ENCODE results near the gene PDCD4. TPM values are rescaled to one million over a fixed set of nuclear protein-coding genes. Genes with fewer than 3 reads are reported as not detected.
A peak's percentile ranks its signal among the peaks of the same experiment; 100 is the strongest.

The PDCD4 gene
- total RNA-seq, 1 experiment from 2014 or later = 40.0 TPM

- H3K9me2 ChIP-seq (replicated peaks; ENCODE audit: insufficient read depth, low read length) = no peaks in the 10 kb centered on the region
- no peaks in the 10 kb centered on the region for H3K36me3 ChIP-seq (ENCODE audit: insufficient read depth, low read length)
- no peaks in the 10 kb centered on the region for H3K27me3 ChIP-seq (ENCODE audit: low read length)
- H3K4me2 ChIP-seq (ENCODE audit: low read depth, low read length, poor library complexity, severe bottlenecking) = no peak overlapping the region
- H3K4me3 ChIP-seq (ENCODE audit: low read length) = no peak overlapping the region
- H3K9ac ChIP-seq (ENCODE audit: low read length) = no peak overlapping the region
- H3K4me1 ChIP-seq (ENCODE audit: low read length) = peaks cover 12% of the 10 kb centered on the region
- no peak overlapping the region for H3K27ac ChIP-seq (ENCODE audit: low read length)
- no peaks in the 10 kb centered on the region for H3K79me2 ChIP-seq (ENCODE audit: low read length)
- H3K9me3 ChIP-seq (ENCODE audit: low read length) = no peaks in the 10 kb centered on the region
- H2AFZ ChIP-seq (ENCODE audit: low read length) = no peak overlapping the region
- no peak for DNase-seq
- H4K20me1 ChIP-seq (ENCODE audit: insufficient read depth, low read depth, low read length) = no peaks in the 10 kb centered on the region
Observed at GRCh38 chr10:110837418-110838171, 34.1 kb upstream of the PDCD4 start.

- Histone ChIP-seq H3K9ac (ENCODE audit: low read length) (no peak overlapping the region), H3K27ac (ENCODE audit: low read length) (no peak overlapping the region), H3K4me1 (ENCODE audit: low read length) (peaks cover 27% of the 10 kb centered on the region), H3K4me3 (ENCODE audit: low read length) (no peak overlapping the region), H3K36me3 (ENCODE audit: insufficient read depth, low read length) (no peaks in the 10 kb centered on the region), H2AFZ (ENCODE audit: low read length) (no peak overlapping the region), H3K9me2 (replicated peaks; ENCODE audit: insufficient read depth, low read length) (no peaks in the 10 kb centered on the region), H3K9me3 (ENCODE audit: low read length) (no peaks in the 10 kb centered on the region), H4K20me1 (ENCODE audit: insufficient read depth, low read depth, low read length) (no peaks in the 10 kb centered on the region), H3K79me2 (ENCODE audit: low read length) (no peaks in the 10 kb centered on the region), H3K4me2 (ENCODE audit: low read depth, low read length, poor library complexity, severe bottlenecking) (no peak overlapping the region), H3K27me3 (ENCODE audit: low read length) (no peaks in the 10 kb centered on the region)
- no peak for DNase-seq
Observed at GRCh38 chr10:110840225-110840922, 31.4 kb upstream of the PDCD4 start.

GRCh38 chr10:110840923-110841428 is 30.8 kb upstream of the PDCD4 start:
- H3K4me3 ChIP-seq (ENCODE audit: low read length) = no peak overlapping the region
- no peak overlapping the region for H3K27ac ChIP-seq (ENCODE audit: low read length)
- no peaks in the 10 kb centered on the region for H3K36me3 ChIP-seq (ENCODE audit: insufficient read depth, low read length)
- H3K9me2 ChIP-seq (replicated peaks; ENCODE audit: insufficient read depth, low read length) = no peaks in the 10 kb centered on the region
- H3K27me3 ChIP-seq (ENCODE audit: low read length) = no peaks in the 10 kb centered on the region
- H3K4me2 ChIP-seq (ENCODE audit: low read depth, low read length, poor library complexity, severe bottlenecking) = no peak overlapping the region
- no peak overlapping the region for H2AFZ ChIP-seq (ENCODE audit: low read length)
- no peaks in the 10 kb centered on the region for H3K79me2 ChIP-seq (ENCODE audit: low read length)
- no peak for DNase-seq
- no peaks in the 10 kb centered on the region for H4K20me1 ChIP-seq (ENCODE audit: insufficient read depth, low read depth, low read length)
- no peak overlapping the region for H3K9ac ChIP-seq (ENCODE audit: low read length)
- H3K9me3 ChIP-seq (ENCODE audit: low read length) = no peaks in the 10 kb centered on the region
- H3K4me1 ChIP-seq (ENCODE audit: low read length) = peaks cover 33% of the 10 kb centered on the region

- Histone ChIP-seq H3K27me3 (ENCODE audit: low read length) (no peaks in the 10 kb centered on the region), H2AFZ (ENCODE audit: low read length) (no peak overlapping the region), H3K9me3 (ENCODE audit: low read length) (no peaks in the 10 kb centered on the region), H3K27ac (ENCODE audit: low read length) (no peak overlapping the region), H3K4me1 (ENCODE audit: low read length) (peaks cover 41% of the 10 kb centered on the region), H3K9me2 (replicated peaks; ENCODE audit: insufficient read depth, low read length) (no peaks in the 10 kb centered on the region), H3K4me3 (ENCODE audit: low read length) (no peak overlapping the region), H3K4me2 (ENCODE audit: low read depth, low read length, poor library complexity, severe bottlenecking) (no peak overlapping the region), H4K20me1 (ENCODE audit: insufficient read depth, low read depth, low read length) (no peaks in the 10 kb centered on the region), H3K36me3 (ENCODE audit: insufficient read depth, low read length) (no peaks in the 10 kb centered on the region), H3K79me2 (ENCODE audit: low read length) (no peaks in the 10 kb centered on the region), H3K9ac (ENCODE audit: low read length) (no peak overlapping the region)
- DNase-seq = peak; percentile 62
Observed at GRCh38 chr10:110841767-110842267, 29.9 kb upstream of the PDCD4 start.

GRCh38 chr10:110842326-110842904 is 29.3 kb upstream of the PDCD4 start:
- Histone ChIP-seq H3K9me3 (ENCODE audit: low read length) (no peaks in the 10 kb centered on the region), H3K4me1 (ENCODE audit: low read length) (peaks cover 47% of the 10 kb centered on the region), H3K9ac (ENCODE audit: low read length) (no peak overlapping the region), H4K20me1 (ENCODE audit: insufficient read depth, low read depth, low read length) (no peaks in the 10 kb centered on the region), H3K4me3 (ENCODE audit: low read length) (no peak overlapping the region), H3K4me2 (ENCODE audit: low read depth, low read length, poor library complexity, severe bottlenecking) (peak overlapping the region; percentile 13), H3K27me3 (ENCODE audit: low read length) (no peaks in the 10 kb centered on the region), H2AFZ (ENCODE audit: low read length) (no peak overlapping the region), H3K36me3 (ENCODE audit: insufficient read depth, low read length) (no peaks in the 10 kb centered on the region), H3K79me2 (ENCODE audit: low read length) (no peaks in the 10 kb centered on the region), H3K27ac (ENCODE audit: low read length) (no peak overlapping the region), H3K9me2 (replicated peaks; ENCODE audit: insufficient read depth, low read length) (no peaks in the 10 kb centered on the region)
- no peak for DNase-seq

GRCh38 chr10:110843031-110843430 is 28.7 kb upstream of the PDCD4 start:
- Histone ChIP-seq H3K4me2 (ENCODE audit: low read depth, low read length, poor library complexity, severe bottlenecking) (peak overlapping the region; percentile 13), H3K4me3 (ENCODE audit: low read length) (no peak overlapping the region), H3K36me3 (ENCODE audit: insufficient read depth, low read length) (no peaks in the 10 kb centered on the region), H3K27ac (ENCODE audit: low read length) (no peak overlapping the region), H3K27me3 (ENCODE audit: low read length) (no peaks in the 10 kb centered on the region), H3K9ac (ENCODE audit: low read length) (no peak overlapping the region), H3K9me2 (replicated peaks; ENCODE audit: insufficient read depth, low read length) (no peaks in the 10 kb centered on the region), H4K20me1 (ENCODE audit: insufficient read depth, low read depth, low read length) (no peaks in the 10 kb centered on the region), H3K9me3 (ENCODE audit: low read length) (no peaks in the 10 kb centered on the region), H3K79me2 (ENCODE audit: low read length) (no peaks in the 10 kb centered on the region), H3K4me1 (ENCODE audit: low read length) (peaks cover 53% of the 10 kb centered on the region), H2AFZ (ENCODE audit: low read length) (no peak overlapping the region)
- DNase-seq = peak; percentile 44

GRCh38 chr10:110843796-110844616 is 27.7 kb upstream of the PDCD4 start:
- no peaks in the 10 kb centered on the region for H4K20me1 ChIP-seq (ENCODE audit: insufficient read depth, low read depth, low read length)
- peaks cover 56% of the 10 kb centered on the region for H3K4me1 ChIP-seq (ENCODE audit: low read length)
- no peak overlapping the region for H2AFZ ChIP-seq (ENCODE audit: low read length)
- H3K9me2 ChIP-seq (replicated peaks; ENCODE audit: insufficient read depth, low read length) = no peaks in the 10 kb centered on the region
- no peak for DNase-seq
- no peak overlapping the region for H3K4me2 ChIP-seq (ENCODE audit: low read depth, low read length, poor library complexity, severe bottlenecking)
- no peaks in the 10 kb centered on the region for H3K79me2 ChIP-seq (ENCODE audit: low read length)
- no peaks in the 10 kb centered on the region for H3K36me3 ChIP-seq (ENCODE audit: insufficient read depth, low read length)
- H3K27ac ChIP-seq (ENCODE audit: low read length) = no peak overlapping the region
- H3K9ac ChIP-seq (ENCODE audit: low read length) = no peak overlapping the region
- no peak overlapping the region for H3K4me3 ChIP-seq (ENCODE audit: low read length)
- H3K27me3 ChIP-seq (ENCODE audit: low read length) = no peaks in the 10 kb centered on the region
- H3K9me3 ChIP-seq (ENCODE audit: low read length) = no peaks in the 10 kb centered on the region

- Histone ChIP-seq H2AFZ (ENCODE audit: low read length) (no peak overlapping the region), H3K9ac (ENCODE audit: low read length) (no peak overlapping the region), H3K27me3 (ENCODE audit: low read length) (no peaks in the 10 kb centered on the region), H3K9me3 (ENCODE audit: low read length) (no peaks in the 10 kb centered on the region), H3K27ac (ENCODE audit: low read length) (no peak overlapping the region), H3K4me1 (ENCODE audit: low read length) (peaks cover 56% of the 10 kb centered on the region), H3K36me3 (ENCODE audit: insufficient read depth, low read length) (no peaks in the 10 kb centered on the region), H3K4me3 (ENCODE audit: low read length) (no peak overlapping the region), H4K20me1 (ENCODE audit: insufficient read depth, low read depth, low read length) (no peaks in the 10 kb centered on the region), H3K9me2 (replicated peaks; ENCODE audit: insufficient read depth, low read length) (no peaks in the 10 kb centered on the region), H3K4me2 (ENCODE audit: low read depth, low read length, poor library complexity, severe bottlenecking) (no peak overlapping the region), H3K79me2 (ENCODE audit: low read length) (no peaks in the 10 kb centered on the region)
- no peak for DNase-seq
Observed at GRCh38 chr10:110844617-110844881, 27.2 kb upstream of the PDCD4 start.
